Sigmoid colon (tissue), 4 donors: ENCODE measurements around the gene SPAG16.

Experiments used
- CTCF ChIP-seq, 4 experiments: fragments of 450-650 bp in 3 of 4; fragments of 200-600 bp in 1 of 4; IDR thresholded peaks; one replicate each; pipeline ENCODE4 v1.5.1; 2016 to 2019; ENCODE audit warnings: antibody characterized with exemption in 4 of 4, mild to moderate bottlenecking in 3 of 4, moderate library complexity in 2 of 4
- EP300 ChIP-seq, 4 donors: sonication (generic); formaldehyde crosslinking; IDR thresholded peaks; one replicate each; pipeline ENCODE4 v1.6.1; 2017; ENCODE audit warnings: antibody characterized with exemption in 4 of 4
- POLR2A ChIP-seq, 2 donors: fragments of 450-650 bp; IDR thresholded peaks; one replicate each; pipeline ENCODE4 v1.6.1; 2016; ENCODE audit warnings: antibody characterized with exemption in 2 of 2, mild to moderate bottlenecking in 2 of 2, moderate library complexity in 2 of 2
- POLR2AphosphoS5 ChIP-seq, 4 donors: sonication (generic); formaldehyde crosslinking; IDR thresholded peaks; one replicate each; pipeline ENCODE4 v1.6.1; 2017; ENCODE audit warnings: antibody characterized with exemption in 4 of 4

GRCh38 chr2:213627835-213628460 is 343.7 kb downstream of the SPAG16 start:
- no peak for TF ChIP-seq POLR2A (IDR thresholded peaks at IDR 0.05)
- TF ChIP-seq CTCF (IDR thresholded peaks at IDR 0.05) = no peak
- no peak for TF ChIP-seq POLR2AphosphoS5 (IDR thresholded peaks at IDR 0.05)
- TF ChIP-seq EP300 (IDR thresholded peaks at IDR 0.05) = no peak
